ENCODE results near the gene OR10G2. TPM values are rescaled to one million over a fixed set of nuclear protein-coding genes. Genes with fewer than 3 reads are reported as not detected.

The OR10G2 gene
- total RNA-seq, 3 donors from 2014 or later, result not detected

DNA sequence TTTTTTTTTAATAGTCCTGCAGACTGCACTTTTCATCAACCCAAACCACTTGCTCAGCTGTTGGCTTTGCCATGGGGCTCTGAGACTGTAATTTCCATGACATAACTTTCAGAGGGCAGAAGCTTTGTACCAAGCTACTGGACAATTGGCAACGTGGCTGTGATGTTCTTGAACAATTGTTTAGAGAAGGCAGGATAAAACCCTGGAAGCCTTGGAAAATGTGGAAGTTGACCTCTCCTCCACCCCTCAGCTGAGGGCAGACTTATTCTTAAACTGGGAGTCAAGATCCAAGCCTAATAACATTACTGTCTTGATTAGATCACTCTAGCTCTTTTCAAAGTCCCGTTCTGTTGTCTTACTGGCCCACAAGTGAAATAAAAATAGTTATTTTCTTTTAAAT, 36.6 kb upstream of the OR10G2 start:
- TF ChIP-seq, protein P1, sequence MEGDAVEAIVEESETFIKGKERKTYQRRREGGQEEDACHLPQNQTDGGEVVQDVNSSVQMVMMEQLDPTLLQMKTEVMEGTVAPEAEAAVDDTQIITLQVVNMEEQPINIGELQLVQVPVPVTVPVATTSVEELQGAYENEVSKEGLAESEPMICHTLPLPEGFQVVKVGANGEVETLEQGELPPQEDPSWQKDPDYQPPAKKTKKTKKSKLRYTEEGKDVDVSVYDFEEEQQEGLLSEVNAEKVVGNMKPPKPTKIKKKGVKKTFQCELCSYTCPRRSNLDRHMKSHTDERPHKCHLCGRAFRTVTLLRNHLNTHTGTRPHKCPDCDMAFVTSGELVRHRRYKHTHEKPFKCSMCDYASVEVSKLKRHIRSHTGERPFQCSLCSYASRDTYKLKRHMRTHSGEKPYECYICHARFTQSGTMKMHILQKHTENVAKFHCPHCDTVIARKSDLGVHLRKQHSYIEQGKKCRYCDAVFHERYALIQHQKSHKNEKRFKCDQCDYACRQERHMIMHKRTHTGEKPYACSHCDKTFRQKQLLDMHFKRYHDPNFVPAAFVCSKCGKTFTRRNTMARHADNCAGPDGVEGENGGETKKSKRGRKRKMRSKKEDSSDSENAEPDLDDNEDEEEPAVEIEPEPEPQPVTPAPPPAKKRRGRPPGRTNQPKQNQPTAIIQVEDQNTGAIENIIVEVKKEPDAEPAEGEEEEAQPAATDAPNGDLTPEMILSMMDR (IDR thresholded peaks at IDR 0.05), result no peak
- no peak for TF ChIP-seq POLR2A (IDR thresholded peaks at IDR 0.05)
- no peak for TF ChIP-seq POLR2AphosphoS5 (IDR thresholded peaks at IDR 0.05)
- DNase-seq (ENCODE audit: low spot score in 2 of 2), result no peak
- intact Hi-C loops (cut with DNase I; ENCODE audit: low total_unique reads), result no loop called here
- H3K36me3 ChIP-seq, result no peaks in the 10 kb centered on the region
- no peak overlapping the region for H3K27ac ChIP-seq
- peaks cover 0 to 12% of the 10 kb centered on the region in 2 donors for H3K9me3 ChIP-seq
- no peak overlapping the region for H3K4me3 ChIP-seq
- no peaks in the 10 kb centered on the region for H3K4me1 ChIP-seq
- no peaks in the 10 kb centered on the region for H3K27me3 ChIP-seq

DNA sequence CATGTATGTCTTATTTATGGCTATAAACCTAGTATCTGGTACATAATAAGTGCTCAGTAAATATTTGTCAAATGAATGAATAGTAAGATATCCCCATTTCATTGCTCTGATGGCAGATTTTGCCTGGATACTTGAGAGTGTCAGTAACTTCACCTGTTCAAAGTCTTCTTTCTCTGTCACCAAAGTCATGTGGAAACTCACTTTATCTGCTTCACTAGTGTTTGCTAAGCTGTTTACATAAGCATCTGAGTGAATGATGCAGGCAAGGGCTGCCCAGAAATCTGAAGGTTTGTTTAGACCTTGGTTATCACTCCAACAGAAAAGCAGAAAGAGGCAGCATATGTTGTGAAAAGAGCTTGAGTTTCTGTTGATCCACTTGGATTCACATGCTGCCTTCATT, 34.5 kb upstream of the OR10G2 start:
- no peaks in the 10 kb centered on the region for H3K27me3 ChIP-seq
- H3K27ac ChIP-seq, result no peak overlapping the region
- no peaks in the 10 kb centered on the region for H3K36me3 ChIP-seq
- intact Hi-C loops (cut with DNase I; ENCODE audit: low total_unique reads), result no loop called here
- H3K4me1 ChIP-seq, result no peaks in the 10 kb centered on the region
- no peak overlapping the region for H3K4me3 ChIP-seq
- TF ChIP-seq, protein P1 (IDR thresholded peaks at IDR 0.05), result no peak
- TF ChIP-seq POLR2AphosphoS5 (IDR thresholded peaks at IDR 0.05), result no peak
- no peak for TF ChIP-seq POLR2A (IDR thresholded peaks at IDR 0.05)
- no peaks in the 10 kb centered on the region for H3K9me3 ChIP-seq
- no peak for DNase-seq (ENCODE audit: low spot score in 2 of 2)

DNA sequence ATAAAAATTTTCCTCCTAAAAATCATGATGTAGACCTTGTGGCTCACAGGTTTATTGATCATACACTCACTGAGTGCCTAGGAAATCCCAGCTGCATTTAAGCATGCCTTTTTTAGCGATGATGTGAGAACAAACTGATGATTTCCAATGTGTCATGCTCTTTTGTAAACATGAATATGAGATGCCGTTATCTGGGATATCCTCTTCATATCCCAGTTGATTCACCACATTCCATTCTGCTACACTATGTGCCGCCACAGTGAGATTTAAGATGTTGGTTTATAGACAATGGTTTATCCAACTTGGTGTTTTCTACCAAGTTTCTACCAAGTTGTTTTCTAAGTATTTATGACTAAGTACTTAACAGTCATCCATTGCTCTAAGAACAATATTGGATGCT, 33.6 kb upstream of the OR10G2 start:
- TF ChIP-seq POLR2A (IDR thresholded peaks at IDR 0.05) (no peak), POLR2AphosphoS5 (IDR thresholded peaks at IDR 0.05) (no peak)
- TF ChIP-seq, protein P1 (IDR thresholded peaks at IDR 0.05), result no peak
- intact Hi-C loops (cut with DNase I; ENCODE audit: low total_unique reads), result no loop called here
- Histone ChIP-seq H3K9me3 (peaks cover 0 to 5% of the 10 kb centered on the region in 2 donors), H3K27me3 (no peaks in the 10 kb centered on the region), H3K27ac (no peak overlapping the region), H3K4me1 (no peaks in the 10 kb centered on the region), H3K36me3 (no peaks in the 10 kb centered on the region), H3K4me3 (no peak overlapping the region)
- no peak for DNase-seq (ENCODE audit: low spot score in 2 of 2)

DNA sequence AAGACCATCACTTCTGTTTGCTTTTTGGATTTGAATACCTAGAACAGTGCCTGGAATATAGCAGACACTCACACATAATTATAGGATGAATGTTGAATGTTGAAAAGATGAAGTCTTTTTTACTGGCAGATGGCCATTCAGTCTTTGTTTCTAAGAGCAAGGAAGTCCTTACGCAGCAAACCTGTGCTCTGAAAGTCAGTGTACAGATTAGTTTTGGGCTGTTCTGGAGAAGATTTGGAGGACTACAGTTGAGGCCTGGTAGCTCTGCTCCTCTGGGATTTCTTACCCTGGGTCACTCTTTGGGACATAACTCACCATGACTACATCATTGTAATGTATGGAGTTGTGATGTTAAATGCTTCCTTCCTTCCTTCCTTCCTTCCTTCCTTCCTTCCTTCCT, 22.2 kb upstream of the OR10G2 start:
- intact Hi-C loops (cut with DNase I; ENCODE audit: low total_unique reads), result no loop called here
- TF ChIP-seq, protein P1 (IDR thresholded peaks at IDR 0.05), result no peak
- TF ChIP-seq POLR2AphosphoS5 (IDR thresholded peaks at IDR 0.05) (no peak), POLR2A (IDR thresholded peaks at IDR 0.05) (no peak)
- Histone ChIP-seq H3K36me3 (no peaks in the 10 kb centered on the region), H3K27me3 (no peaks in the 10 kb centered on the region), H3K4me1 (no peaks in the 10 kb centered on the region), H3K4me3 (no peak overlapping the region), H3K9me3 (no peaks in the 10 kb centered on the region), H3K27ac (no peak overlapping the region)
- DNase-seq (ENCODE audit: low spot score in 2 of 2), result no peak

DNA sequence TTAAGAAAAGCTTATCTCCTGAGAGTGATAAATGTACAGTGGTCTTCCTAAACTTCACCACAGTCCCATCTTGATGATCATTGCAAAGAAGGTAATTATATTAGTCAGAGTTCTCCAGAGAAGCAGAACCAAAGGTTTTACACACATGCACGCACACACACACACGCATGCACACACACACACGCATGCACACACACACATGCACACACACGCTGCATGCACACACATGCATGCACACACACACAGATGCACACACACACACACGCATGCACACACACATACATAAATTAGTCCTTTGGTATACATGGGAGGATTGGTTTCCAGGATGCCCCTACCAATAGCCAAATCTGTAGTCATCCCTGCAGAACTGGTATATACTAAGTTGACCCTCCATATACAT, 19.5 kb upstream of the OR10G2 start:
- no peak for DNase-seq (ENCODE audit: low spot score in 2 of 2)
- Histone ChIP-seq H3K27me3 (no peaks in the 10 kb centered on the region), H3K4me1 (no peaks in the 10 kb centered on the region), H3K4me3 (no peak overlapping the region), H3K9me3 (no peaks in the 10 kb centered on the region), H3K27ac (no peak overlapping the region), H3K36me3 (no peaks in the 10 kb centered on the region)
- TF ChIP-seq, protein P1 (IDR thresholded peaks at IDR 0.05), result no peak
- TF ChIP-seq POLR2AphosphoS5 (IDR thresholded peaks at IDR 0.05) (no peak), POLR2A (IDR thresholded peaks at IDR 0.05) (no peak)
- intact Hi-C loops (cut with DNase I; ENCODE audit: low total_unique reads), result no loop called here

Measured in breast epithelium (tissue), 4 donors.